GM18907 (cell line): ENCODE measurements around the gene ARMC5.
A peak's percentile ranks its signal among the peaks of the same experiment; 100 is the strongest.
"Not testable (repeated sequence)": the region's sequence is repeated elsewhere in the genome, so short reads cannot be mapped to it uniquely, and the experiment has no call there.

Experiments
- ATAC-seq: cut with Tn5 transposase; IDR thresholded peaks from one replicate; pipeline ENCODE4 v1.9.1; 2021; ENCODE audit warnings: mild to moderate bottlenecking, moderate library complexity; ENCODE audit not compliant: unreplicated experiment

The ARMC5 gene

GRCh38 chr16:31476303-31477219 lies 17.3 kb downstream of the ARMC5 start:
- peak; percentile 65 for ATAC-seq

- peak; percentile 36 for ATAC-seq
Measured at GRCh38 chr16:31477220-31478216, 18.2 kb downstream of the ARMC5 start.

- no peak for ATAC-seq
Measured at GRCh38 chr16:31478956-31479355, 19.7 kb downstream of the ARMC5 start.

- ATAC-seq, result no peak
Measured at GRCh38 chr16:31479751-31480150, 20.4 kb downstream of the ARMC5 start.

GRCh38 chr16:31480851-31481536 lies 21.7 kb downstream of the ARMC5 start:
- ATAC-seq, result no peak

- ATAC-seq, result no peak
Measured at GRCh38 chr16:31483081-31483480, 23.8 kb downstream of the ARMC5 start, which contains the start of gene SLC5A2. Gene SLC5A2, plus strand, starts transcription at chr16:31483123. Its CDS starts 14 bp downstream, at chr16:31483137.

GRCh38 chr16:31484048-31484447 lies 24.7 kb downstream of the ARMC5 start:
- not testable (repeated sequence) for ATAC-seq

- no peak for ATAC-seq
Measured at GRCh38 chr16:31484491-31485171, 25.3 kb downstream of the ARMC5 start.

- no peak for ATAC-seq
Measured at GRCh38 chr16:31485571-31485970, 26.3 kb downstream of the ARMC5 start.

GRCh38 chr16:31486045-31486444 lies 26.7 kb downstream of the ARMC5 start:
- ATAC-seq, result no peak

GRCh38 chr16:31487071-31487719 lies 27.9 kb downstream of the ARMC5 start:
- ATAC-seq, result no peak

GRCh38 chr16:31487720-31488467 lies 28.6 kb downstream of the ARMC5 start:
- ATAC-seq, result peak; percentile 88

- ATAC-seq, result no peak
Measured at GRCh38 chr16:31488468-31489297, 29.4 kb downstream of the ARMC5 start.

- ATAC-seq, result no peak
Measured at GRCh38 chr16:31489298-31489564, 29.9 kb downstream of the ARMC5 start.

GRCh38 chr16:31489616-31490584 lies 30.6 kb downstream of the ARMC5 start:
- no peak for ATAC-seq

- no peak for ATAC-seq
Measured at GRCh38 chr16:31491778-31492418, 32.6 kb downstream of the ARMC5 start.
